Pancreas (tissue), 10 donors: ENCODE data around the gene LMX1A. TPM values are rescaled to one million over a fixed set of nuclear protein-coding genes. Genes with fewer than 3 reads are reported as not detected.

Experiments
- ATAC-seq, 4 donors: fragments of 200-7000 bp; cut with Tn5 transposase; one replicate each; pipeline versions ENCODE4 v1.8.0 to v1.9.1; 2020; ENCODE audit warnings: mild to moderate bottlenecking in 4 of 4, moderate library complexity in 4 of 4
- DNase-seq, 6 donors: peaks; one replicate each; pipeline ENCODE4 v3.0.0-alpha.2; 2020
- FAIRE-seq: peaks from 2 replicates; lab custom pipeline; 2012; peaks lifted over from hg19 to GRCh38; lab: Jason Lieb, UNC
- H3K27ac ChIP-seq, 4 donors: fragments of 200-600 bp; sonication (generic); 1 replicate in 3 of 4; 2 replicates in 1 of 4; pipeline versions ENCODE4 v1.5.0 to v1.8.0; 2020
- H3K27me3 ChIP-seq, 4 donors: fragments of 200-600 bp; one replicate each; pipeline ENCODE4 v1.8.0; 2021
- H3K36me3 ChIP-seq, 3 donors: fragments of 200-600 bp; sonication (generic) in 1 of 3; one replicate each; pipeline versions ENCODE4 v1.5.0 to v1.8.0; 2020 to 2021
- H3K4me1 ChIP-seq, 3 donors: fragments of 200-600 bp; one replicate each; pipeline ENCODE4 v1.8.0; 2021
- H3K4me3 ChIP-seq, 4 donors: fragments of 200-600 bp; sonication (generic) in 2 of 4; one replicate each; pipeline versions ENCODE4 v1.5.0 to v1.8.0; 2020 to 2021
- H3K9me3 ChIP-seq, 4 donors: fragments of 200-600 bp; one replicate each; pipeline ENCODE4 v1.8.0; 2021
- CTCF ChIP-seq, 4 donors: fragments of 200-600 bp; sonication (generic) in 3 of 4; IDR thresholded peaks; one replicate each; pipeline versions ENCODE4 v1.5.0 to v1.8.0; 2021; ENCODE audit warnings: antibody characterized with exemption in 4 of 4
- WGBS, 2 donors: extraction: QIAGEN DNeasy Blood & Tissue Kit; methylation state at CpG; one replicate each; pipeline ENCODE4 v1.1.7; 2013; 5-methylcytosine and 5-hydroxymethylcytosine counted together
- intact Hi-C, 3 donors: fragments of 100-400 bp; cut with DNase I; formaldehyde crosslinking; loops; one replicate each; pipeline versions ENCODE4 v1.11.1 to v1.14.2; 2022
- polyA plus RNA-seq, 2 donors: library from polyadenylated mRNA; stranded (reverse); fragments of 200-250 nt; gene quantifications; one replicate each; pipeline ENCODE4 v1.2.3, GENCODE V29; 2013
- total RNA-seq, 6 donors: library from RNA; stranded (reverse); fragmentation: NEBNext Ultra II Directional in 4 of 6; extraction: Animal tissue kit (Norgen Biotek cat#: 25700) in 4 of 6; gene quantifications; one replicate each; pipeline versions ENCODE4 v1.2.1 to v1.2.4, GENCODE V29; 2021 to 2023
- donor health status: healthy with polysubstance abuse.
- donor health status: DM: no; HTN: no; CAD: no; lungs with moderate emphysema.
- donor health status: DM: no; HTN: no; CAD: no.
- donor health status: control.
- donor health status: control.
- donor health status: Bipolar disorder and iron deficiency.
- donor health status: DM: yes; HTN: yes; CAD: no.
- donor health status: DM: no; HTN: no; CAD: no.
- donor health status: DM: no; HTN: no; CAD: no.
- donor health status: DM: yes; HTN: yes; CAD: no.

Gene LMX1A
- total and polyA plus RNA-seq, 8 donors: 0.11 TPM; not detected in 7

- H3K27me3 ChIP-seq: no peaks in the 10 kb centered on the region
Measured at GRCh38 chr1:165235777-165236291, 120.7 kb downstream of the LMX1A start.

GRCh38 chr1:165235155-165235776 lies 121.2 kb downstream of the LMX1A start:
- Histone ChIP-seq H3K9me3 (no peaks in the 10 kb centered on the region), H3K27me3 (no peaks in the 10 kb centered on the region), H3K4me1 (peaks cover 0 to 4% (median 0%) of the 10 kb centered on the region in 3 donors), H3K36me3 (no peaks in the 10 kb centered on the region), H3K27ac (no peak overlapping the region), H3K4me3 (peak overlapping the region; percentile 17 to 46 (median 34))
- ATAC-seq (peak; percentile 78 to 89 (median 80)), FAIRE-seq (no peak), DNase-seq (peak; percentile 6 to 66 (median 18))
- TF ChIP-seq CTCF (IDR thresholded peaks at IDR 0.05): no peak
- intact Hi-C loops: no loop called here
- 4% methylated on average over 56 of the region's 56 CpGs for WGBS, 2 donors

More at GRCh38 chr1:165235777-165236291, 120.7 kb downstream of the LMX1A start:
- FAIRE-seq: no peak
- no peaks in the 10 kb centered on the region for H3K9me3 ChIP-seq
- no peaks in the 10 kb centered on the region for H3K36me3 ChIP-seq
- WGBS, 2 donors: 0 to 1% methylated on average over 33 of the region's 33 CpGs
- TF ChIP-seq CTCF (IDR thresholded peaks at IDR 0.05): no peak
- intact Hi-C loops: no loop called here
- H3K27ac ChIP-seq: no peak overlapping the region
- H3K4me1 ChIP-seq: peaks cover 0 to 4% (median 0%) of the 10 kb centered on the region in 3 donors
- peak; percentile 66 to 79 (median 72) for ATAC-seq
- peak; percentile 9 to 67 (median 20) for DNase-seq
- peak overlapping the region; percentile 17 to 46 (median 34) for H3K4me3 ChIP-seq

- Histone ChIP-seq H3K9me3 (no peaks in the 10 kb centered on the region), H3K4me1 (peaks cover 0 to 4% (median 0%) of the 10 kb centered on the region in 3 donors), H3K4me3 (no peak overlapping the region), H3K27me3 (no peaks in the 10 kb centered on the region), H3K36me3 (no peaks in the 10 kb centered on the region), H3K27ac (no peak overlapping the region)
- intact Hi-C loops: no loop called here
- TF ChIP-seq CTCF (IDR thresholded peaks at IDR 0.05): no peak
- no peak for DNase-seq
- WGBS, 2 donors: 83 to 86% methylated on average over 4 of the region's 4 CpGs
- no peak for FAIRE-seq
- no peak for ATAC-seq
Measured at GRCh38 chr1:165234149-165234548, 122.4 kb downstream of the LMX1A start.

GRCh38 chr1:165228676-165229075 lies 127.8 kb downstream of the LMX1A start:
- no peak for TF ChIP-seq CTCF (IDR thresholded peaks at IDR 0.05)
- Histone ChIP-seq H3K27ac (no peak overlapping the region), H3K4me3 (no peak overlapping the region), H3K4me1 (no peaks in the 10 kb centered on the region), H3K27me3 (no peaks in the 10 kb centered on the region), H3K9me3 (no peaks in the 10 kb centered on the region), H3K36me3 (no peaks in the 10 kb centered on the region)
- intact Hi-C loops: no loop called here
- DNase-seq (no peak), FAIRE-seq (no peak), ATAC-seq (no peak)
- 10 to 12% methylated on average over 2 of the region's 2 CpGs for WGBS, 2 donors

GRCh38 chr1:165228111-165228655 lies 128.3 kb downstream of the LMX1A start:
- DNase-seq (no peak), ATAC-seq (no peak), FAIRE-seq (no peak)
- no peaks in the 10 kb centered on the region for H3K36me3 ChIP-seq
- H3K27me3 ChIP-seq: no peaks in the 10 kb centered on the region
- no peak for TF ChIP-seq CTCF (IDR thresholded peaks at IDR 0.05)
- H3K27ac ChIP-seq: no peak overlapping the region
- no peaks in the 10 kb centered on the region for H3K4me1 ChIP-seq
- intact Hi-C loops: no loop called here
- no peaks in the 10 kb centered on the region for H3K9me3 ChIP-seq
- H3K4me3 ChIP-seq: no peak overlapping the region
- 39 to 48% methylated on average over 2 of the region's 2 CpGs for WGBS, 2 donors
